ENCODE data around the gene IGDCC3. TPM values are rescaled to one million over a fixed set of nuclear protein-coding genes. Genes with fewer than 3 reads are reported as not detected.
A peak's percentile ranks its signal among the peaks of the same experiment; 100 is the strongest.

IGDCC3 gene
- total and polyA plus RNA-seq, 12 donors = under 0.01 to 0.57 (median 0.16) TPM; not detected in 4

DNA sequence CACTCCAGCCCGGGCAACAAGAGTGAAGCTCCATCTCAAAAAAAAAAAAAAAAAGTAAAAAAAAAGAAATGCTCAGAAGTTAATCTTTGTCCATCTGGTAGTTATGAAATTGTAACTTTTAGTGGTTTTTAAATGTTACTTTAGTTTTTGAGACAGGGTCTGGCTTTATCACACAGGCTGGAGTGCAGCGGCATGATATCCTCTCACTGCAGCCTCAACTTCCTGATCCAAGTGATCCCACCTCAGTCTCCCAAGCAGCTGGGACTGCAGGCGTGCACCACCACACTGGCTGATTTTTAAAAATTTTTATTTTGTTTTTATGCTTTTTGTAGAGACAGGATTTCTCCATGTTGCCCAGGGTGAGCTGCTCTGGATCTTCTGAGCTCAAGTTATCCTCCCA lies 72.0 kb downstream of the IGDCC3 start:
- Histone ChIP-seq H3K4me3 (no peak overlapping the region), H3K27me3 (no peaks in the 10 kb centered on the region), H3K9me3 (no peaks in the 10 kb centered on the region), H3K27ac (peak overlapping the region in 1 of 10 donors; percentile 42), H3K36me3 (no peaks in the 10 kb centered on the region), H3K4me1 (peaks cover 0 to 19% (median 11%) of the 10 kb centered on the region in 9 donors)
- TF ChIP-seq, protein P1, sequence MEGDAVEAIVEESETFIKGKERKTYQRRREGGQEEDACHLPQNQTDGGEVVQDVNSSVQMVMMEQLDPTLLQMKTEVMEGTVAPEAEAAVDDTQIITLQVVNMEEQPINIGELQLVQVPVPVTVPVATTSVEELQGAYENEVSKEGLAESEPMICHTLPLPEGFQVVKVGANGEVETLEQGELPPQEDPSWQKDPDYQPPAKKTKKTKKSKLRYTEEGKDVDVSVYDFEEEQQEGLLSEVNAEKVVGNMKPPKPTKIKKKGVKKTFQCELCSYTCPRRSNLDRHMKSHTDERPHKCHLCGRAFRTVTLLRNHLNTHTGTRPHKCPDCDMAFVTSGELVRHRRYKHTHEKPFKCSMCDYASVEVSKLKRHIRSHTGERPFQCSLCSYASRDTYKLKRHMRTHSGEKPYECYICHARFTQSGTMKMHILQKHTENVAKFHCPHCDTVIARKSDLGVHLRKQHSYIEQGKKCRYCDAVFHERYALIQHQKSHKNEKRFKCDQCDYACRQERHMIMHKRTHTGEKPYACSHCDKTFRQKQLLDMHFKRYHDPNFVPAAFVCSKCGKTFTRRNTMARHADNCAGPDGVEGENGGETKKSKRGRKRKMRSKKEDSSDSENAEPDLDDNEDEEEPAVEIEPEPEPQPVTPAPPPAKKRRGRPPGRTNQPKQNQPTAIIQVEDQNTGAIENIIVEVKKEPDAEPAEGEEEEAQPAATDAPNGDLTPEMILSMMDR (IDR thresholded peaks at IDR 0.05) = no peak
- DNase-seq (no peak), ATAC-seq (no peak)
- 86 to 89% methylated on average over 3 of the region's 3 CpGs for WGBS, 2 donors
- intact Hi-C loops (cut with DNase I) = loop anchor here in 1 of 10 donors (2.0 kb wide), 1 partner anchor 121 kb away; the partner anchor contains the start of gene CLPX

DNA sequence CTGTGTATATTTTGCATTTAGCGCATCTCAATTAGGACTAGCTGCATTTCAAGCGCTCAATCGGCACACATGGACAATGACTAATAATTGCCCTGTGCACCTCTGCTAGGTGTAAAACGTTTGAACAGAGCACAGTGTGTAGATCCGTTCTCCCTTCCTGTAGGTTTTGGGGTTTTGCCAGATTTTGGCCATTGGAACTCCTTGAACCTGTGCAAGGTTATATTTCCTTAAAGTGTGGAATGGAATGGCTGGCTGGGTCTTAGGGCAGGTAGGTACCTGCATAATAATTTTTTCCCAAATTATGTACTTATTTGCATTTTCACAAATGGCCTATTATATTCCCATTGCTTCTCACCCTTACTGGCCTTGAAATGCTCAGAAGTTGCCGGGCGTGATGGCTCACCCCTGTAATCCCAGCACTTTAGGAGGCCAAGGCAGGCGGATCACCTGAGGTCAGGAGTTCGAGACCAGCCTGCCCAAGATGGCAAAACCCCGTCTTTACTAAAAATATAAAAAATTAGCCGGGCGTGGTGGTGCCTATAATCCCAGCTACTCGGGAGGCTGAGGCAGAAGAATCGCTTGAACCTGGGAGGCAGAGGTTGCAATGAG lies 72.5 kb downstream of the IGDCC3 start:
- H3K9me3 ChIP-seq = no peaks in the 10 kb centered on the region
- H3K27me3 ChIP-seq = no peaks in the 10 kb centered on the region
- peak in 6 of 8 donors; percentile 10 to 27 (median 17) for ATAC-seq
- peaks cover 0 to 19% (median 11%) of the 10 kb centered on the region in 9 donors for H3K4me1 ChIP-seq
- no peak for DNase-seq
- TF ChIP-seq, protein P1 (IDR thresholded peaks at IDR 0.05) = no peak
- peak overlapping the region in 9 of 10 donors; percentile 82 to 96 (median 92) for H3K27ac ChIP-seq
- WGBS, 2 donors = 52 to 55% methylated on average over 14 of the region's 14 CpGs
- no peaks in the 10 kb centered on the region for H3K36me3 ChIP-seq
- peak overlapping the region in 7 of 10 donors; percentile 53 to 63 (median 60) for H3K4me3 ChIP-seq
- intact Hi-C loops (cut with DNase I) = loop anchor here in 1 of 10 donors (2.0 kb wide), 1 partner anchor 120 kb away; the partner anchor contains the start of gene CLPX

DNA sequence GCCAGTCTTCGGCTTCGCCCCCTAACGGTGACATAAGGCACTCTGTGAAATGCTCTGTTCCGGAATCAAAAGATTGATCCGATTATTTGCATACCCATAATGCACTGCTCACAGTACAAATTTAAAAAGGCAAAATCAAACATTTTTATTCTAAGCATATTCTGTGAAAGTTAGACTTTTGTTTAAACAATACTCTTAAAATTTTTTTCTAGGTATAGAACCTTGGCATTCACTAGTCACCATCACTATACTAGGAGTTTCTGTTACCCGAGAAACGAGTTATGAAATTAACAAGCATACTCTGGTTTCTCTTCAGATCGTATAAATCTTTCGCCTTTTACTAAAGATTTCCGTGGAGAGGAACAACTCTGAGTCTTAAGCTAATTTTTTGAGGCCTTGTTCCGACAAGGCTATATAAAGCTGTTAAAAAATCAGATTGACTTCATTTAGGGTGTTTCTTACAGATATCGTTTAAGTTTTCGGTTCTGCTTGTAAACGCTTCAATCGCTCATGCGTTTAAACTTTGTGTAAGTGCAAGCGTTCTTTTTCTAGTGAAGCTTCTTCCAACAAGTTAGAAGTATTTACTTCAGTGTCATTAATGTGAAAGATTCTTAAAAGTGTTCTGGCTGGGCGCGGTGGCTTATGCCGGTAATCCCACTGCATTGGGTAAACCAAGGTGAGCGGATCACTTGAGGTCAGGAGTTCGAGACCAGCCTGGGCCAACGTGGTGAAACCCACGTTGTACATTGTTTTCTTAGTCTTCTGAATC lies 73.2 kb downstream of the IGDCC3 start, which contains the start of gene RNU5B-1:
Gene RNU5B-1, plus strand, starts transcription at position 297 of the 769 bp plus-strand sequence.
- 1% methylated on average over 24 of the region's 24 CpGs for WGBS, 2 donors
- H3K4me1 ChIP-seq = peaks cover 0 to 19% (median 11%) of the 10 kb centered on the region in 9 donors
- H3K4me3 ChIP-seq = peak within 1 kb of the TSS; percentile 12 to 63 (median 57)
- no peaks in the 10 kb centered on the region for H3K36me3 ChIP-seq
- DNase-seq = peak; percentile 56 to 86
- intact Hi-C loops (cut with DNase I) = loop anchor here in 1 of 10 donors (2.0 kb wide), 1 partner anchor 120 kb away; the partner anchor contains the start of gene CLPX
- peak within 1 kb of the TSS; percentile 65 to 96 (median 91) for H3K27ac ChIP-seq
- no peaks in the 10 kb centered on the region for H3K27me3 ChIP-seq
- TF ChIP-seq, protein P1 (IDR thresholded peaks at IDR 0.05) = peak in 8 of 9 donors; percentile 78 to 97 (median 89)
- ATAC-seq = peak; percentile 83 to 95 (median 92)
- no peaks in the 10 kb centered on the region for H3K9me3 ChIP-seq

DNA sequence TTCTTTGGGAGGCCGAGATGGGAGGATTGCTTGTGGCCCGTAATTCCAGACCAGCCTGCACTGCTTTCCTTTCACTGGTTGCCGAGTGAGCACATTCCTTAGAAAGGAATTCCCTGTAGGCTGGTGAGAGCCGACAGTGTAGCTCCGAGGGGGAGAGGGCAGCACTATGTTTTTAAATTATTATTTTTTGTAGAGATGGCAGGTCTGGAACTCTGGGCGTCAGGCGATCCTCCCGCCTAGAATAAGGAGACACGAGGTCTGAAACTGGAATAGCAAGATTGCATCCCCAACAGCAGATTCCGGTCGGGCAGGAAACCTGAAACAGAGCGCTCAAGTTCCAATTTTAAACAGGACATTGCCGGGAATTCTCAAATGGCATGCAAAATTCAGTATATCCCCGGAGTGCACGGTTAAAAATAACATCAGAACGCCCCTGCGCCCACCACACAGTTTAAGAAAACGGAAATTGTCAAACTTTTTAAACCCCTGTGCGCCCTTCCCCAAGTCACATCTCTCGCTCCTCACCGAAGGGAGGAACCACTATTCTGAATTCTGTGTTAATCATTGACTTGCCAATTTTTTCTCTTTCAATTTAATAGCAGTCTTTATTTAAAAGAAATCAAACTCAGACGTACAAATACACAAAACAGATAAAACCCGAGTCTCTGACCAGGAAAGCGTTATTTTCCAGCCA lies 74.0 kb downstream of the IGDCC3 start:
- H3K27ac ChIP-seq = peak overlapping the region; percentile 65 to 96 (median 91)
- ATAC-seq (peak; percentile 50 to 72 (median 66)), DNase-seq (peak; percentile 18 to 56)
- intact Hi-C loops (cut with DNase I) = loop anchor here in 1 of 10 donors (2.0 kb wide), 1 partner anchor 119 kb away; the partner anchor contains the start of gene CLPX
- no peaks in the 10 kb centered on the region for H3K36me3 ChIP-seq
- WGBS, 2 donors = 0% methylated on average over 24 of the region's 24 CpGs
- H3K27me3 ChIP-seq = no peaks in the 10 kb centered on the region
- no peaks in the 10 kb centered on the region for H3K9me3 ChIP-seq
- TF ChIP-seq, protein P1 (IDR thresholded peaks at IDR 0.05) = peak in 1 of 9 donors; percentile 76
- H3K4me3 ChIP-seq = peak overlapping the region; percentile 12 to 63 (median 57)
- H3K4me1 ChIP-seq = peaks cover 0 to 19% (median 11%) of the 10 kb centered on the region in 9 donors

Measured in heart right ventricle (tissue), 16 donors.